ENCODE data around the gene PHACTR1. TPM values are rescaled to one million over a fixed set of nuclear protein-coding genes. Genes with fewer than 3 reads are reported as not detected.

PHACTR1 gene
- 1.9 and 3.9 TPM in 2 replicates for total RNA-seq

GRCh38 chr6:12716298-12716916 lies at the start of gene PHACTR1:
TSS of gene PHACTR1 (plus strand) at chr6:12716767.

GRCh38 chr6:13328076-13328874 lies 611.7 kb downstream of the PHACTR1 start, which contains the start of gene TBC1D7:
TSS of gene TBC1D7 (minus strand) at chr6:13328537. CDS start at chr6:13326898, 1,639 bp downstream.

All from cardiac ventricle fibroblast (primary cell).